HG03469 (cell line): ENCODE results near the gene ZNF785.

Experiments
- ATAC-seq: cut with Tn5 transposase; IDR thresholded peaks from one replicate; pipeline ENCODE4 v1.9.1; 2021; ENCODE audit warnings: mild to moderate bottlenecking, moderate library complexity, moderate number of reproducible peaks; ENCODE audit not compliant: unreplicated experiment

The ZNF785 gene

GRCh38 chr16:30566531-30566930 is 19.0 kb downstream of the ZNF785 start:
- ATAC-seq, result no peak

GRCh38 chr16:30565984-30566383 is 19.5 kb downstream of the ZNF785 start:
- no peak for ATAC-seq

- ATAC-seq, result no peak
These were observed 20.0 kb downstream of the ZNF785 start for GRCh38 chr16:30565526-30565925.

GRCh38 chr16:30562021-30562420 is 23.5 kb downstream of the ZNF785 start:
- no peak for ATAC-seq

- no peak for ATAC-seq
These were observed 24.2 kb downstream of the ZNF785 start for GRCh38 chr16:30561089-30561816.

- ATAC-seq, result no peak
These were observed 25.8 kb downstream of the ZNF785 start for GRCh38 chr16:30559690-30560089.

- no peak for ATAC-seq
These were observed 26.6 kb downstream of the ZNF785 start for GRCh38 chr16:30558789-30559377.

GRCh38 chr16:30557957-30558788 is 27.3 kb downstream of the ZNF785 start, which contains the start of gene ZNF764:
Gene ZNF764 (minus strand): TSS chr16:30558374. CDS start chr16:30558182, 192 bp downstream.
- ATAC-seq, result peak; percentile 77

- ATAC-seq, result no peak
These were observed 27.9 kb downstream of the ZNF785 start for GRCh38 chr16:30557707-30557956.

- ATAC-seq, result no peak
These were observed 29.4 kb downstream of the ZNF785 start for GRCh38 chr16:30556125-30556473.

GRCh38 chr16:30555315-30556124 is 30.0 kb downstream of the ZNF785 start:
- no peak for ATAC-seq

- no peak for ATAC-seq
These were observed 30.8 kb downstream of the ZNF785 start for GRCh38 chr16:30554557-30555314.

GRCh38 chr16:30553393-30553899 is 32.1 kb downstream of the ZNF785 start:
- no peak for ATAC-seq

- ATAC-seq, result no peak
These were observed 32.5 kb downstream of the ZNF785 start for GRCh38 chr16:30552956-30553355.

GRCh38 chr16:30551781-30552180 is 33.7 kb downstream of the ZNF785 start:
- no peak for ATAC-seq

GRCh38 chr16:30548416-30549253 is 36.9 kb downstream of the ZNF785 start:
- ATAC-seq, result no peak

- ATAC-seq, result no peak
These were observed 39.4 kb downstream of the ZNF785 start for GRCh38 chr16:30546115-30546514.

- no peak for ATAC-seq
These were observed 42.4 kb downstream of the ZNF785 start for GRCh38 chr16:30543067-30543466.
